ENCODE data around the gene MYCBPAP.

The MYCBPAP gene

GRCh38 chr17:50533185-50533584 lies 24.9 kb downstream of the MYCBPAP start:
- Histone ChIP-seq H3K9ac (ENCODE audit: low read length) (no peak overlapping the region), H3K27ac (ENCODE audit: low read depth, low read length) (no peak overlapping the region), H3K4me1 (ENCODE audit: control insufficient read depth, insufficient read depth, low read length) (peaks cover 5% of the 10 kb centered on the region), H3K36me3 (ENCODE audit: control insufficient read depth, insufficient read depth, low read length) (no peaks in the 10 kb centered on the region), H3K27me3 (ENCODE audit: control insufficient read depth, insufficient read depth, low read length) (peaks cover 17% of the 10 kb centered on the region), H3K4me3 (ENCODE audit: low read length) (peak overlapping the region; percentile 56)

GRCh38 chr17:50533720-50534148 lies 25.5 kb downstream of the MYCBPAP start:
- H3K27me3 ChIP-seq (ENCODE audit: control insufficient read depth, insufficient read depth, low read length), result peaks cover 17% of the 10 kb centered on the region
- no peak overlapping the region for H3K9ac ChIP-seq (ENCODE audit: low read length)
- H3K36me3 ChIP-seq (ENCODE audit: control insufficient read depth, insufficient read depth, low read length), result no peaks in the 10 kb centered on the region
- H3K27ac ChIP-seq (ENCODE audit: low read depth, low read length), result no peak overlapping the region
- H3K4me3 ChIP-seq (ENCODE audit: low read length), result peak overlapping the region; percentile 56
- H3K4me1 ChIP-seq (ENCODE audit: control insufficient read depth, insufficient read depth, low read length), result peaks cover 5% of the 10 kb centered on the region

- H3K4me1 ChIP-seq (ENCODE audit: control insufficient read depth, insufficient read depth, low read length), result peaks cover 5% of the 10 kb centered on the region
- no peaks in the 10 kb centered on the region for H3K36me3 ChIP-seq (ENCODE audit: control insufficient read depth, insufficient read depth, low read length)
- no peak overlapping the region for H3K27ac ChIP-seq (ENCODE audit: low read depth, low read length)
- peak overlapping the region; percentile 21 for H3K4me3 ChIP-seq (ENCODE audit: low read length)
- no peak overlapping the region for H3K9ac ChIP-seq (ENCODE audit: low read length)
- peaks cover 17% of the 10 kb centered on the region for H3K27me3 ChIP-seq (ENCODE audit: control insufficient read depth, insufficient read depth, low read length)
Measured at GRCh38 chr17:50534222-50534978, 26.2 kb downstream of the MYCBPAP start.

GRCh38 chr17:50534979-50535326 lies 26.7 kb downstream of the MYCBPAP start:
- peaks cover 17% of the 10 kb centered on the region for H3K27me3 ChIP-seq (ENCODE audit: control insufficient read depth, insufficient read depth, low read length)
- no peaks in the 10 kb centered on the region for H3K36me3 ChIP-seq (ENCODE audit: control insufficient read depth, insufficient read depth, low read length)
- peak overlapping the region; percentile 21 for H3K4me3 ChIP-seq (ENCODE audit: low read length)
- H3K9ac ChIP-seq (ENCODE audit: low read length), result no peak overlapping the region
- H3K4me1 ChIP-seq (ENCODE audit: control insufficient read depth, insufficient read depth, low read length), result peaks cover 5% of the 10 kb centered on the region
- H3K27ac ChIP-seq (ENCODE audit: low read depth, low read length), result no peak overlapping the region

GRCh38 chr17:50535407-50535806 lies 27.2 kb downstream of the MYCBPAP start:
- peaks cover 5% of the 10 kb centered on the region for H3K4me1 ChIP-seq (ENCODE audit: control insufficient read depth, insufficient read depth, low read length)
- peaks cover 17% of the 10 kb centered on the region for H3K27me3 ChIP-seq (ENCODE audit: control insufficient read depth, insufficient read depth, low read length)
- no peak overlapping the region for H3K9ac ChIP-seq (ENCODE audit: low read length)
- no peaks in the 10 kb centered on the region for H3K36me3 ChIP-seq (ENCODE audit: control insufficient read depth, insufficient read depth, low read length)
- no peak overlapping the region for H3K27ac ChIP-seq (ENCODE audit: low read depth, low read length)
- no peak overlapping the region for H3K4me3 ChIP-seq (ENCODE audit: low read length)

- H3K36me3 ChIP-seq (ENCODE audit: control insufficient read depth, insufficient read depth, low read length), result no peaks in the 10 kb centered on the region
- peaks cover 9% of the 10 kb centered on the region for H3K4me1 ChIP-seq (ENCODE audit: control insufficient read depth, insufficient read depth, low read length)
- H3K27ac ChIP-seq (ENCODE audit: low read depth, low read length), result no peak overlapping the region
- H3K9ac ChIP-seq (ENCODE audit: low read length), result no peak overlapping the region
- H3K4me3 ChIP-seq (ENCODE audit: low read length), result no peak overlapping the region
- H3K27me3 ChIP-seq (ENCODE audit: control insufficient read depth, insufficient read depth, low read length), result peaks cover 11% of the 10 kb centered on the region
Measured at GRCh38 chr17:50536683-50537646, 28.7 kb downstream of the MYCBPAP start.

GRCh38 chr17:50537721-50538548 lies 29.7 kb downstream of the MYCBPAP start:
- H3K27me3 ChIP-seq (ENCODE audit: control insufficient read depth, insufficient read depth, low read length), result peaks cover 7% of the 10 kb centered on the region
- H3K9ac ChIP-seq (ENCODE audit: low read length), result no peak overlapping the region
- peaks cover 9% of the 10 kb centered on the region for H3K4me1 ChIP-seq (ENCODE audit: control insufficient read depth, insufficient read depth, low read length)
- H3K27ac ChIP-seq (ENCODE audit: low read depth, low read length), result no peak overlapping the region
- no peak overlapping the region for H3K4me3 ChIP-seq (ENCODE audit: low read length)
- no peaks in the 10 kb centered on the region for H3K36me3 ChIP-seq (ENCODE audit: control insufficient read depth, insufficient read depth, low read length)

GRCh38 chr17:50538549-50539410 lies 30.5 kb downstream of the MYCBPAP start:
- no peaks in the 10 kb centered on the region for H3K27me3 ChIP-seq (ENCODE audit: control insufficient read depth, insufficient read depth, low read length)
- no peak overlapping the region for H3K27ac ChIP-seq (ENCODE audit: low read depth, low read length)
- H3K4me1 ChIP-seq (ENCODE audit: control insufficient read depth, insufficient read depth, low read length), result peaks cover 5% of the 10 kb centered on the region
- H3K4me3 ChIP-seq (ENCODE audit: low read length), result no peak overlapping the region
- H3K9ac ChIP-seq (ENCODE audit: low read length), result no peak overlapping the region
- no peaks in the 10 kb centered on the region for H3K36me3 ChIP-seq (ENCODE audit: control insufficient read depth, insufficient read depth, low read length)

- Histone ChIP-seq H3K4me3 (ENCODE audit: low read length) (no peak overlapping the region), H3K9ac (ENCODE audit: low read length) (no peak overlapping the region), H3K27ac (ENCODE audit: low read depth, low read length) (no peak overlapping the region), H3K4me1 (ENCODE audit: control insufficient read depth, insufficient read depth, low read length) (peaks cover 4% of the 10 kb centered on the region), H3K27me3 (ENCODE audit: control insufficient read depth, insufficient read depth, low read length) (no peaks in the 10 kb centered on the region), H3K36me3 (ENCODE audit: control insufficient read depth, insufficient read depth, low read length) (no peaks in the 10 kb centered on the region)
Measured at GRCh38 chr17:50539762-50540559, 31.7 kb downstream of the MYCBPAP start.

GRCh38 chr17:50540560-50541401 lies 32.5 kb downstream of the MYCBPAP start:
- Histone ChIP-seq H3K9ac (ENCODE audit: low read length) (no peak overlapping the region), H3K27me3 (ENCODE audit: control insufficient read depth, insufficient read depth, low read length) (no peaks in the 10 kb centered on the region), H3K4me1 (ENCODE audit: control insufficient read depth, insufficient read depth, low read length) (peaks cover 4% of the 10 kb centered on the region), H3K4me3 (ENCODE audit: low read length) (peak overlapping the region; percentile 76), H3K27ac (ENCODE audit: low read depth, low read length) (no peak overlapping the region), H3K36me3 (ENCODE audit: control insufficient read depth, insufficient read depth, low read length) (no peaks in the 10 kb centered on the region)
